ENCODE results near the gene MEN1.

DNA sequence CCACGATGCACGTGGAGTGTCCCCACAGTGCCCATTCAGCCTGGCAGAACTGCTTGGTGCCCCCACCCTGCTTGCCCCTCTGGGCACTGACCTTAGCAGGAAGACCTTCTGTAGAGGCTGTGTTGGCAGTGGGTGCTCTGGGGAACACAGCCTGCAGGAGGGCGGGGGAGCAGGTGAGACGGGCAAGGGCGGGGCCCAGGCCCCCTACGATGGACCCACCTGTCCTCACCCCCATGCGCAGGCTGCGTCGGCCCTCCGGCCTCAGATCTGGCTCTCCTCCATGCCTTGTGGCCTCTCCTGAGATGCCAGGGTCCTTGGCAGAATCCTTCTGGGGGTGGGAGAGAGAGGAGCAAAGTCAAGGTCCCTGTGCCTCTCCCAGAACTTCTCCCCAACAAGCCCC is 23.2 kb upstream of the MEN1 start:
- TF ChIP-seq TFE3 (CRISPR knock-in tag; IDR thresholded peaks at IDR 0.05), result no peak
- TF ChIP-seq POLR2A (conservative IDR thresholded peaks at IDR 0.05), result no peak
- no peak for TF ChIP-seq AFF4 (CRISPR knock-in tag; IDR thresholded peaks at IDR 0.05)
